Adrenal gland (tissue), 5 donors: ENCODE data around the gene IGDCC3.

Experiments
- POLR2A ChIP-seq, 2 donors: fragments of 450-650 bp; IDR thresholded peaks; one replicate each; pipeline ENCODE4 v1.6.1; 2017; ENCODE audit warnings: antibody characterized with exemption in 2 of 2, mild to moderate bottlenecking in 2 of 2, moderate library complexity in 1 of 2
- TF ChIP-seq, protein P1 (sequence below), 6 experiments: fragments of 450-650 bp in 4 of 6; fragments of 200-600 bp in 2 of 6; sonication (generic) in 1 of 6; IDR thresholded peaks; 1 replicate in 5 of 6; 2 replicates in 1 of 6; pipeline versions ENCODE4 v1.5.1 to v1.8.0; 2016 to 2021; ENCODE audit warnings: antibody characterized with exemption in 6 of 6, mild to moderate bottlenecking in 2 of 6, moderate library complexity in 1 of 6
- donor health status: DM: no; HTN: no; CAD: no.

DNA sequence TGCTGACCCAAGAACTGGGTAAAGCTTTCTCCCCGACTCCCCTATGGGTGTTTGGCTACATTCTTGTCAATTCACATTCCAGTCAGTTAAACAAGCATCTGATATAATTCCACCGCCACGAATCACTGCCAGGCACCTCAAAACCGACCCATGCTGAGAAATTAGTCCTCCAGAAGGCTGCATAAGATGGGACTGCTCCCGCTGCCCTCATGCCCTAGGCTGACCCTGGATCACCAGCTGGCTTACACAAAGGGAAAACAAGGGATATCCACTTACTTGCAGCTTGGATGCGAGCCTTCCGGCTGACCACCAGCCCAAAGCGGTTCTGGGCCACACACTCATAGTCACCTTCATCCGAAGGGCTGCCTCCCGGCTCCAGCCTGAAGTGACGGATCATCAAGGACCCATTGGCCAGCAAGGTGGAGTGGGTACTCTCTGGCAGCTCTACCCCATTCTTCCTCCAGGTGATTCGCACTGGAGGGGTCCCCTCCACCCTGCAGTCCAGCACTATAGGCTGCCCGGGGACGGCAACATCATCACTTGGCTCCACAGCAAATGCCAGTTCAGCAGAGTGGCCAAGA is 2.9 kb downstream of the IGDCC3 start:
- no peak for TF ChIP-seq POLR2A (IDR thresholded peaks at IDR 0.05)
- TF ChIP-seq, protein P1, sequence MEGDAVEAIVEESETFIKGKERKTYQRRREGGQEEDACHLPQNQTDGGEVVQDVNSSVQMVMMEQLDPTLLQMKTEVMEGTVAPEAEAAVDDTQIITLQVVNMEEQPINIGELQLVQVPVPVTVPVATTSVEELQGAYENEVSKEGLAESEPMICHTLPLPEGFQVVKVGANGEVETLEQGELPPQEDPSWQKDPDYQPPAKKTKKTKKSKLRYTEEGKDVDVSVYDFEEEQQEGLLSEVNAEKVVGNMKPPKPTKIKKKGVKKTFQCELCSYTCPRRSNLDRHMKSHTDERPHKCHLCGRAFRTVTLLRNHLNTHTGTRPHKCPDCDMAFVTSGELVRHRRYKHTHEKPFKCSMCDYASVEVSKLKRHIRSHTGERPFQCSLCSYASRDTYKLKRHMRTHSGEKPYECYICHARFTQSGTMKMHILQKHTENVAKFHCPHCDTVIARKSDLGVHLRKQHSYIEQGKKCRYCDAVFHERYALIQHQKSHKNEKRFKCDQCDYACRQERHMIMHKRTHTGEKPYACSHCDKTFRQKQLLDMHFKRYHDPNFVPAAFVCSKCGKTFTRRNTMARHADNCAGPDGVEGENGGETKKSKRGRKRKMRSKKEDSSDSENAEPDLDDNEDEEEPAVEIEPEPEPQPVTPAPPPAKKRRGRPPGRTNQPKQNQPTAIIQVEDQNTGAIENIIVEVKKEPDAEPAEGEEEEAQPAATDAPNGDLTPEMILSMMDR (IDR thresholded peaks at IDR 0.05), result no peak
